T47D (cell line): Measurements from ENCODE around the gene PRDM5.

Experiments used
- DNase-seq, 2 experiments: peaks; one replicate each; pipeline versions ENCODE4 v3.0.0 to v3.0.0-alpha.2; 2011 to 2012; ENCODE audit warnings: low read depth in 1 of 2, low spot score in 1 of 2
- JUND ChIP-seq: IDR thresholded peaks from 2 replicates; pipeline ENCODE4 v1.6.1; 2012; ENCODE audit warnings: low read depth
- in situ Hi-C: cut with HindIII; loops from 2 replicates; pipeline ENCODE4 v1.10.0; 2016; ENCODE audit warnings: low sequenced_read_pairs, low pct_unique_long_range_greater_than_20kb

The PRDM5 gene

DNA sequence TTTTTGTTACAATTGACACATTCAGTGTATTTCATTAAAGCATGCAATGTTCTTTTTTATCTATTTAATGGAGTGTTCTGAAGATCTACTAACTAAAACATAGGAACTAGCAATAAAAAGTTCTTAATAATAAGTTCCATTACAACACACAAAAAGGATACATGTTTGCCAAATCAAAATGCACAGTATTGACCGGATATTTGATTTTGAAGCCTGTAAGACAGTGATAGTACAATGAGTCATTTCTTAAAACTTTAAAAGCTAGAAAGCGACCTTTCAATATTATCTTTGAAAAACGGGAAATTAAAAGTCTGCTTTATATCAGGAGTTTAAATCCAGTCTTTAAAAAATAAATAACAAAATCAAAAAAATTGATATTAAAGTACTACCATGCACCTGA is 2.4 kb upstream of the PRDM5 start:
- no peak for DNase-seq
- TF ChIP-seq JUND = no peak
- in situ Hi-C loops = no loop called here

DNA sequence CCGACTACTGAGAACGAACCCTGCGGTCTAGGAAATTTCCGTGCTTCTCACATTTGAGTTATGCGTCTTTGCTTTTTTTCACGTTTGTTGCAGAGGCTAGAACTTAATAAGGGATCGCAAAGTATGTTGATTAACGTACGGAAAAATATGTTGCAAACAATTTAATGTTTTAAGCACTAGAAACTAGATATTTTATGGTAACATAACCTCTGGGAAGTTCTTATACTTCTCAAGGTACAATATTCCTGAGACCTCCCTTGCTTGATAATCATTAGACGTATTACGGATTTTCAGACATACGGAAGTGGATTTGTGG is 639 bp upstream of the PRDM5 start:
- in situ Hi-C loops = no loop called here
- TF ChIP-seq JUND = no peak
- DNase-seq = no peak

DNA sequence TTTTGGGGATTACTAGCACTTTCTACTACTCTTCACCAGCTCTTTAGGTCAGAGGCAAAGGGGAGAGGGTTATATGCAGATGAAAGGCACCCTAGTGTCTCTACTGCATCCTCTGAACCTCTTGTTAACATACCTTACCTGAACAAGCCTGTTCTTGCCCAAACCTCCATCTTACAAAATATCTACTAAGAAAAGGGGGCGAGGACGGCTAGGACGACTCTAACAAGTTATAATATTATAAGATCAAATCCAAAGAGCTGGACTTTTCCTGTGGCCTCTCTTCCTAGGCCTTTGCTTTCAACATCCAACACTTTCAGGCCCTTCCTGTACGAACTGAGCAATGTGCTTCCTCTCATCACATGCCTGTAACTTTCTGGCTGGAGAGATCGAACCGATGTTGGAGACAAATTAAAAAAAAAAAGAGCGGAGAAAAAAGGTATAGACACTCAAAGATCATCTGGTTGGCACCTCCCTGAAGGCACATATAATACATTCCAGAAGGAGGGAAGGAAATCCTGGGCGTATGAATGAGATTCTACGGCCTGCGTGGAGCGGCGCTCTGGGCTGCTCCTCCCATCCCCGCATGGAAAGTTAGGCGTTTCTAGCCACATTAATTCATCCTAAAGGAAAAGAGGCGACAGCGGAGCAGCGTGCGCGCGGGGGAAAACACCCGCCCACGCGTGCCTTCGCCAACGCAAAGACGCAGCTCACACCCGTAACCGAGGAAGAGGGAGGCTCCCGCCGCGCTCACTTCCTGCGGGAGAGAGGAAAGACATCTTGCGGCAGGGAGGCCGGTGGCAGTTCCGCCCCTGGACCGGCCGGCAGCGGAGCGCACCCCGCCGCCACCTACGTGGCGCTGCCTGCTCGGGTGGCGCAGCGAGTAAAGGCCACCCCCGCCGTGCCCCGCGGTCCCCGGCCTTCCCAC is 808 bp downstream of the PRDM5 start:
- peak; percentile 47 to 79 for DNase-seq
- no peak for TF ChIP-seq JUND
- in situ Hi-C loops = no loop called here

DNA sequence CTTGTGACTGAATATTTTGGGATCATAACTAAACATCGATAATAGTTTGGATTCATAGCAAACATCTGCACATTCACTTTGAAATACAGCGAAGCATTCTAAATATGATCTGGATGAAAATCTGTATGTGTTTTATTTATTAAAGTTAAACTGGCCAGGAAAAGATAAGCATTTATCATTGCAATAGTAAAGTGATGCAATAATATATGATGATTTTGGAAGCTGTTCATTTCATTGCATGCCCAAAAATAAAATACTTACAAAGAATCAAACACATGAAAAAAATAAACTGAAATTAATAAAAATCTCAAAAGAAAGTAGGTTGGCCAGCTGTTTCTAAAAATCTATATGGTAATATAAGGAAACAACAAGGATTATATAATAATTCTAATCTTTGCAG is 1.9 kb downstream of the PRDM5 start:
- in situ Hi-C loops = no loop called here
- DNase-seq = no peak

DNA sequence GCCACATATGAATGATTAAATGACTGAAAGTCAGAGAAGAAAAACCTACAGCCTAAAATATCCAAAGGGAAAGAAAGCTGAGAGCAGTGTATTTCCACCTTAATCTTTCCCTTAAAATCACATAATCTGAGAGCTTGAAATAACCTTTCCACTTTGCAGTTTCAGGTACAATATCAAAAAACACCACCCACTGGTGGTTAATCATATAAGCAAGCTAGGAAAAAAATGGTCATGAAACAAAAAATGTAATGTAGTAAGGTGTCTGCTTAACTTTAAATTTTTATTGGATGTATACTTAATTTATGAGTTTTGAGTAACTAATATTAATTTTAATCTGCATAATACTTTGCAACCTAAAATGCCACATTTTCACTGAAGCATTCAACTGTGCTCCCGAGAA is 3.2 kb downstream of the PRDM5 start:
- in situ Hi-C loops = no loop called here
- no peak for DNase-seq
- no peak for TF ChIP-seq JUND

More for the DNA sequence above, 1.9 kb downstream of the PRDM5 start:
- no peak for TF ChIP-seq JUND

DNA sequence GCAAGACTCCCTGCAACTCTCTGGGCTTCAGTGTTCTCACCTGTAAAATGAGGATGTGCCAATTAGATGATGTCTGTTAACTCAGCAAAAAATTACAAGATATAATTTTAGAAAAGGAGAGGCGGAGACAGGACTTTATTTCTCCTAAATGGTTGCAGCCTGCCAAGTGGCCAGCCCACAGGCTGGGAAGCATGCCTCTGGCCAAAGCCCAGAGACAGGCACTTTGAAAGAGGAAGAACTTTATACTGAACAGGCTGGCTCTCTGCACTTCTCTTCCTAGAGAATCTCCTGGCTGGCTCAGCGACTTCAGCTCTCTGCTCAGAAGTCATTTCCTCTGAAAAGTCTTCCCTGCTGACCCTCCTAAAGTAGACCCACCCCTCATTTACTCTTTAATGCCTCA is 3.7 kb downstream of the PRDM5 start:
- DNase-seq = no peak

DNA sequence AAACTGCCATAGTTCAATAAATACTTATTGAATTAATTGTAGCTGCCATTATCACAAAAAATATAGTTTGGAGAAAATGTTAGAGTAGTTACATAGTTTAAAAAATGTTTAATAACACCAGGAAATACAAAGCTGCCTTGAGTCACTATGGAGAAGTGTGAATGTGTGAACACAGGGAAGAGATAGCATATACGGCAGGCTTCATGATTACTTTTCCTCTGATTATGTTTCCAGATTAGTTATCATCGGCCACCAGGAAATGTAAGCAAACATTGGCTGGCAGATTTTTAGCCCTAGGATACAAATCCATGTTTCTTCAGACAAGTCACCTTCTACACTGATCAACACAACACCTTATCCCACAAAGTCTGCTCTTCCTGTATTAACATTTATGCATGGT is 4.4 kb downstream of the PRDM5 start:
- in situ Hi-C loops = no loop called here
- no peak for TF ChIP-seq JUND
- no peak for DNase-seq

More for the DNA sequence above, 3.7 kb downstream of the PRDM5 start:
- in situ Hi-C loops = no loop called here
- no peak for TF ChIP-seq JUND

DNA sequence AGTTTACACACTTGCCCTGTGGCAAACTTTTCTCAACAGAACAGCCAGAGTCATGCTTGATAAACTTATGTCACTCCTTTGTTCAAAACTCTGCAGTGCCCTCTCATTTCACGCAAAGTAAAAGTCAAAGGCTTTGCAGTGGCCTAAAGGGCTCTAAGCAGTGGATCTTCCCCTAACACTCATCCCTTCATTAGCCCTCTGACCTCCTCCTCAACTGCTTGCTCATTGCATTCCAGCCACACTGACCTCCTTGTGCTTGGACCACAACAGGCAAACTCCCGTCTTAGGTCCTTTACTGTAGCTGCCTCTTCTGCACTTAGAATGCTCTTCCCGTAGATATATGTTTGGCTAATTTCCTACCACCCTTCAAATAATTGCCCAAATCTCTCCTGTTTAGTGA is 5.6 kb downstream of the PRDM5 start:
- in situ Hi-C loops = no loop called here
- TF ChIP-seq JUND = no peak
- no peak for DNase-seq

DNA sequence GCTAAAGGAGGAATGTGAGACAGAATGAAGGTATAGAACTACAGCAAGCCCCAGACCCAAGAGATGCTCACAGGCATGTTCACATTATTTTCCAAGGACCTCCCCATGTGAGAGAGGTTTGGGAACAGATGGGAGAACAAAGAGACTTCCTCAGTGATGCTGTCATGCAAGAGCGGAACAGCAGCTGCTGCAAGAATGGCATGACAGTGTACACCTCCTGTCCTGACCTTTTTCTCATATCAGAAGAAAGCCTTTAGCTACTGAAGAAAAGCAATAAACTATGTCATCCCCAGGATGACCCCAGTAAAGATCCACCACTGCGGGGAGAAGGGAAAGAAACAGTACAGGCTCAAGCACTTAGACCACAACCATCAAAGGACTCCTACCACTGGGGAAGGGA is 7.2 kb downstream of the PRDM5 start:
- no peak for TF ChIP-seq JUND
- no peak for DNase-seq
- in situ Hi-C loops = no loop called here

DNA sequence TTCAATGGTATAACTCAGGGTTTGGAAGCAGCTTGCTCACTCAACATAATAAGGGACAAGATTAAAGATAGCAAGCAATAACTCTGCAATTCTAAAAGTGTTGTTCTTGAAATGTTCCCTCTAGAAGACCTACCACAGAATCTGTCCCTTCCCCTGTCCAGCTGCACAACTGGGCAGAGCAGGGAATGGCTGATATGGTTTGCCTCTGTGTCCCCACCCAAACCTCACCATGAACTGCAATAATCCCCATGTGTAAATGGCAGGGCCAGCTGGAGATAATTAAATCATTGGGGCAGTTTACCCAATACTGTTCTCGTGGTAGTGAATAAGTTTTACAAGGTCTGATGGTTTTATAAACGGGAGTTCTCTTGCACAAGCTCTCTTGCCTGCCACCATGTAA is 19.1 kb downstream of the PRDM5 start:
- in situ Hi-C loops = no loop called here
- no peak for TF ChIP-seq JUND
- DNase-seq = no peak

DNA sequence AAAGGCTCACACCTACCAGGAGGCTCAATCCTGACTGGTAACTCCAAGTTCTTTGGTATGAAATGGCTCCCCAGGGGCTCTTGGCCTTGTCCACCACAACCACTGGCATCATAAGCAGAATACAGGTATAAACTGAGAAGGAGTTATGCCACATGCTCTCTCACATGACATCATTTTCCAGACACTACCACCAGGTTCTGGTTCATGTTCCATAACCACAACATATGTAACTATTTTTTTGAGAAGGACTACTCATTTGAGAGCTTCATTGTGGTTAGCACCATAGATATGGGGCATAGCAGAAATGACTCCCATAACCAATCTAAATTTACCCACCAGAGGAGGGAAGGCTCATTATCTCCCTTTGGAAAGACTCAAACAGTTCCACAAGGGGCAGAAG is 19.6 kb downstream of the PRDM5 start:
- DNase-seq = no peak
- no peak for TF ChIP-seq JUND
- in situ Hi-C loops = no loop called here

DNA sequence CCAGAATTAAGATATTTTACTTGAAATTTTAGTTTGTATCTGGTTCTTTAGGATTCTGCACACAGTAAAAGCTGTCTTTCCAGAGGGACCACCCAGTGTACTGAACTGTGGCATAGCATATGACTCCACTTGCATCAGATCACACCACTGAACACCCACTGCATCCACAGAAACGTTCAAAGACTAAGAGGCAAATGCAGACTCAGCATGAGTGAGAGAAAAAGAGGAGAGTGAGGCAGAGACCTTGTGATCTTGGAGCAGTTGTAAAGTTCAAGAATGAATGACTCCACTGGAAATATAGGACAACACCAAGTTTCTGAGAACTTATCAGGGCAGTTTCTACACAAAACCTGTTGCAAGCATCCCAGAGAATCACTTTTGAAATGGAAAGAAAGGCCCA is 20.8 kb downstream of the PRDM5 start:
- DNase-seq = no peak
- in situ Hi-C loops = no loop called here
- TF ChIP-seq JUND = no peak

DNA sequence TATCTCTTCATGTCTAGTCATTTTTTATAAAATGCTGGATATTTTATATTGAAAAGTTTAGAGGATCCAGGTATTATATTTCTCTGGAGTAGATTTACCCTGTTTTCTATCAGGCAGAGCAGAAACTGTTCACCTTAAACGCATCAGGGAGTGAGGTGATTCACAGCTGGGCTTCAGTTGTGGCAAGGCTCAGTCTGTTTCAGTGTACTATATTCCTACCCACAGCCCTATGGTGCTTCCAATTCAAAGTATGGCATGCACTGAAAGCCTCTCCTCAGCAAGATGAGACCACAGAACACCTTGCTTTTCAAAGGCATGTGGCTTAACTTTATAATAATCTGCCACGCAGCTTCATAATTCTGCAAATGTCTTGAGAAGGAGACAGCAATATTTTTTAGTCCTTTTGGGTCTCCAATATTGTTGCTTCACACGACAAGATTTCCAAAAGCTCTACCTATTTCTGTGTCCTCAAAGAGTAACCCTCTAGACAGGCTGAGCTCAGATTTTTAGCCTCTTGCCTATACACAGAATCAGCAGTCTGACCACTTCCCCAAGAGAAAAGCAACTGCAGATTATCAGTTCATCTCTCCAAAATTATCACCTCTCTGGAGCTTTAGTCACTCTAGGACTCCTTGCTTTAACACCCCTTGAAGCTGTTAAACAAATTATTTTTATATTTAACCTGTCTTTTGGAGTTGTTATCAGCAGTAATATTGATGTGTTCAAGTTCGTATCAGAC is 24.4 kb downstream of the PRDM5 start:
- no peak for TF ChIP-seq JUND
- DNase-seq = no peak
- in situ Hi-C loops = no loop called here
